HepG2 (cell line): ENCODE measurements around the gene PET117. TPM values are rescaled to one million over a fixed set of nuclear protein-coding genes. Genes with fewer than 3 reads are reported as not detected.

Source experiments
- ATAD3A ChIP-seq: sonication (generic); formaldehyde crosslinking; IDR thresholded peaks from 2 replicates; pipeline ENCODE4 v1.4.0; 2020; ENCODE audit warnings: missing genetic modification reagents
- CHD4 ChIP-seq: fragments of 200-600 bp; sonication (generic); IDR thresholded peaks from 2 replicates; pipeline ENCODE4 v1.7.0; 2017; ENCODE audit warnings: mild to moderate bottlenecking, low read length, borderline replicate concordance
- FOXA3 ChIP-seq: IDR thresholded peaks from 2 replicates; pipeline ENCODE4 v1.6.1; 2016; ENCODE audit warnings: missing genetic modification reagents, missing compliant biosample characterization
- KAT8 ChIP-seq: IDR thresholded peaks from 2 replicates; pipeline ENCODE4 v1.6.1; 2016; ENCODE audit warnings: missing genetic modification reagents, missing compliant biosample characterization
- NCOA5 ChIP-seq: sonication (generic); formaldehyde crosslinking; IDR thresholded peaks from 2 replicates; pipeline ENCODE4 v1.4.0; 2020; ENCODE audit warnings: missing genetic modification reagents
- NFIB ChIP-seq: sonication (generic); formaldehyde crosslinking; IDR thresholded peaks from 2 replicates; pipeline ENCODE4 v1.9.0; 2021; ENCODE audit warnings: missing genetic modification reagents, mild to moderate bottlenecking, borderline replicate concordance
- NKX3-1 ChIP-seq: sonication (generic); formaldehyde crosslinking; IDR thresholded peaks from 2 replicates; pipeline ENCODE4 v1.5.0; 2020; ENCODE audit warnings: missing genetic modification reagents
- NONO ChIP-seq, 2 experiments: fragments of 450-650 bp in 1 of 2; sonication (generic) in 1 of 2; formaldehyde crosslinking in 1 of 2; IDR thresholded peaks in 1 of 2; conservative IDR thresholded peaks in 1 of 2; 2 replicates each; pipeline versions ENCODE4 v1.6.1 to v1.8.0; 2017 to 2022; ENCODE audit warnings: mild to moderate bottlenecking in 1 of 2, missing genetic modification reagents in 1 of 2, moderate library complexity in 1 of 2
- ONECUT2 ChIP-seq: sonication (generic); formaldehyde crosslinking; IDR thresholded peaks from 2 replicates; pipeline ENCODE4 v1.4.0; 2020; ENCODE audit warnings: missing genetic modification reagents
- RARA ChIP-seq: IDR thresholded peaks from 2 replicates; pipeline ENCODE4 v1.6.1; 2016; ENCODE audit warnings: missing genetic modification reagents, missing compliant biosample characterization
- RCOR2 ChIP-seq: IDR thresholded peaks from 2 replicates; pipeline ENCODE4 v1.6.1; 2016; ENCODE audit warnings: missing biosample characterization, missing genetic modification reagents
- REXO4 ChIP-seq: sonication (generic); formaldehyde crosslinking; IDR thresholded peaks from 2 replicates; pipeline ENCODE4 v1.8.0; 2022; ENCODE audit warnings: missing genetic modification reagents, mild to moderate bottlenecking, borderline replicate concordance
- SMARCC2 ChIP-seq: fragments of 450-650 bp; IDR thresholded peaks from 2 replicates; pipeline ENCODE4 v1.6.1; 2017; ENCODE audit warnings: antibody characterized with exemption, mild to moderate bottlenecking
- STAG1 ChIP-seq: sonication (generic); formaldehyde crosslinking; IDR thresholded peaks from 2 replicates; pipeline ENCODE4 v1.4.0; 2020; ENCODE audit warnings: missing genetic modification reagents
- TCF12 ChIP-seq, 2 experiments: fragments of 450-650 bp in 1 of 2; sonication (generic) in 1 of 2; formaldehyde crosslinking in 1 of 2; IDR thresholded peaks; 2 replicates each; pipeline versions ENCODE4 v1.6.1 to v1.8.0; 2017 to 2022; ENCODE audit warnings: antibody characterized with exemption in 1 of 2, mild to moderate bottlenecking in 1 of 2, missing genetic modification reagents in 1 of 2, moderate library complexity in 1 of 2
- THAP8 ChIP-seq: sonication (generic); formaldehyde crosslinking; IDR thresholded peaks from 2 replicates; pipeline ENCODE4 v1.5.1; 2020; ENCODE audit warnings: missing genetic modification reagents, mild to moderate bottlenecking, borderline replicate concordance
- TRIM22 ChIP-seq: fragments of 450-650 bp; IDR thresholded peaks from 2 replicates; pipeline ENCODE4 v1.6.1; 2017
- ZNF12 ChIP-seq: sonication (generic); formaldehyde crosslinking; IDR thresholded peaks from 2 replicates; pipeline ENCODE4 v1.5.0; 2020; ENCODE audit warnings: missing genetic modification reagents
- ZNF260 ChIP-seq: sonication (generic); formaldehyde crosslinking; IDR thresholded peaks from 2 replicates; pipeline ENCODE4 v1.4.0; 2020; ENCODE audit warnings: missing genetic modification reagents, low read depth, mild to moderate bottlenecking, borderline replicate concordance
- ZNF580 ChIP-seq: IDR thresholded peaks from 2 replicates; pipeline ENCODE4 v1.6.1; 2016; ENCODE audit warnings: low read depth, borderline replicate concordance
- ZNF704 ChIP-seq: sonication (generic); formaldehyde crosslinking; IDR thresholded peaks from 2 replicates; pipeline ENCODE4 v1.8.1; 2023; ENCODE audit warnings: mild to moderate bottlenecking, inconsistent platforms, moderate library complexity, missing genetic modification reagents, borderline replicate concordance
- ZNF720 ChIP-seq: sonication (generic); formaldehyde crosslinking; IDR thresholded peaks from 2 replicates; pipeline ENCODE4 v1.4.0; 2020; ENCODE audit warnings: missing genetic modification reagents
- ZNF772 ChIP-seq: sonication (generic); formaldehyde crosslinking; IDR thresholded peaks from 2 replicates; pipeline ENCODE4 v1.5.0; 2020; ENCODE audit warnings: mild to moderate bottlenecking, missing genetic modification reagents
- ZNF788 ChIP-seq: sonication (generic); formaldehyde crosslinking; IDR thresholded peaks from 2 replicates; pipeline ENCODE4 v1.5.0; 2020; ENCODE audit warnings: mild to moderate bottlenecking, missing genetic modification reagents, borderline replicate concordance
- ZNF839 ChIP-seq: sonication (generic); formaldehyde crosslinking; IDR thresholded peaks from 2 replicates; pipeline ENCODE4 v1.4.0; 2020; ENCODE audit warnings: missing genetic modification reagents, mild to moderate bottlenecking, borderline replicate concordance
- polyA plus RNA-seq, 8 experiments: library from polyadenylated mRNA; depleted of rRNA in 3 of 8; stranded (reverse) in 7 of 8; unstranded in 1 of 8; fragments of >200 nt; fragmentation: Illumina TruSeq in 4 of 8; extraction: Trizol in 4 of 8; gene quantifications; 2 replicates each; pipeline versions ENCODE4 v1.2.1 to v1.2.3, GENCODE V29; 2011 to 2016; ENCODE audit warnings: low read depth in 4 of 8, missing spikeins in 1 of 8, mixed read lengths in 1 of 8; ENCODE audit not compliant: insufficient read depth in 1 of 8
- total RNA-seq, 5 experiments: library from RNA; depleted of rRNA; stranded (reverse); fragments of >200 nt; fragmentation: Illumina TruSeq; extraction: Trizol; gene quantifications; 2 replicates each; pipeline ENCODE4 v1.2.3, GENCODE V29; 2016; ENCODE audit warnings: low read depth in 1 of 5

PET117 gene
- total and polyA plus RNA-seq, 2 of the 13 experiments (the other 11 are each of a cell fraction or from before 2014, with no cell fraction given): 22.2 to 48.2 TPM

- TF ChIP-seq ZNF704 (CRISPR knock-in tag) (peak; percentile 99), ONECUT2 (CRISPR knock-in tag) (peak; percentile 49; the same call in 1 of the 2 replicates), ZNF12 (peak; percentile 80; the same call in 1 of the 2 replicates), FOXA3 (CRISPR knock-in tag) (peak; percentile 67), ZNF788 (CRISPR knock-in tag) (peak; percentile 98), RARA (CRISPR knock-in tag) (peak; percentile 79), ZNF720 (CRISPR knock-in tag) (peak; percentile 86; the same call in 1 of the 2 replicates), RCOR2 (CRISPR knock-in tag) (peak; percentile 48; the same call in 1 of the 2 replicates), STAG1 (CRISPR knock-in tag) (no peak; the same call in 1 of the 2 replicates), NKX3-1 (CRISPR knock-in tag) (peak; percentile 100), KAT8 (CRISPR knock-in tag) (peak; percentile 97), ZNF260 (CRISPR knock-in tag) (peak; percentile 89; the same call in 1 of the 2 replicates), CHD4 (no peak), ZNF839 (peak; percentile 97), ATAD3A (CRISPR knock-in tag) (no peak), NCOA5 (peak; percentile 88; the same call in 1 of the 2 replicates), NFIB (CRISPR knock-in tag) (peak; percentile 81; the same call in 1 of the 2 replicates), TCF12 (IDR thresholded peaks at IDR 0.05) (no peak), TCF12 (CRISPR knock-in tag; IDR thresholded peaks at IDR 0.05) (peak; percentile 99), ZNF580 (CRISPR knock-in tag) (peak; percentile 99), REXO4 (CRISPR knock-in tag) (peak; percentile 70), ZNF772 (CRISPR knock-in tag) (peak; percentile 99), TRIM22 (no peak), SMARCC2 (no peak), NONO (IDR thresholded peaks at IDR 0.05) (no peak), NONO (CRISPR knock-in tag; conservative IDR thresholded peaks at IDR 0.05) (peak; percentile 99), THAP8 (CRISPR knock-in tag) (peak; percentile 92)
Measured at GRCh38 chr20:18137412-18138265, at the start of gene PET117, which contains the start of gene KAT14 (continued).
